ENCODE data around the gene CMKLR1. TPM values are rescaled to one million over a fixed set of nuclear protein-coding genes. Genes with fewer than 3 reads are reported as not detected.

CMKLR1 gene
- total RNA-seq, 1 donor from 2014 or later: not detected

DNA sequence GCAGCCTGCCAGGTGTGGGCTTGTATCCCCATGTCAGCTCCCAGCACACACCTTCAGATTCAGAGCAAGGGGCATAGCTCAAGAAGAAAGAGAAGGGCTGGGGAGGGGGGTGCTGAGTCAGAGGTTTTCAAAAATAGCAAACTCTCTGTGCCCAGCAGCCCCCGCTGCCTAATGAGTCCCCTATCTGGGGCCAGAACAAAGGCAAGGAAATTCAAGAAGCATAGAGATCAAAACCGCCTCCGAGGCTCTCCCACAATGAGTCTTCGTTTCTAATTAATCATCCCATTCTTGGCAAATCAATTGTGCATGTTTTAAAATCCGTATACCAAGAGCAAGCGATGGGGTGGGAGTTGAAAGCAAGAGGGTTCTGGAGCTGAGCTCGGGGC lies 19.5 kb upstream of the CMKLR1 start:
- peaks cover 10% of the 10 kb centered on the region for H3K4me1 ChIP-seq
- H3K27me3 Mint-ChIP-seq (ENCODE audit: insufficient read depth, low read depth): peaks cover 18% of the 10 kb centered on the region
- H2AFZ ChIP-seq (replicated peaks): peak overlapping the region; percentile 72
- peak; percentile 31 for DNase-seq (ENCODE audit: low spot score)
- H3K9me3 ChIP-seq (ENCODE audit: low read depth): no peaks in the 10 kb centered on the region
- no peak overlapping the region for H3K9ac ChIP-seq
- H4K20me1 ChIP-seq (ENCODE audit: low read depth): no peaks in the 10 kb centered on the region
- H3K9me3 Mint-ChIP-seq: no peaks in the 10 kb centered on the region
- no peaks in the 10 kb centered on the region for H3K27me3 ChIP-seq
- H3F3A ChIP-seq (ENCODE audit: low read depth): no peaks in the 10 kb centered on the region
- H3K27ac Mint-ChIP-seq: peak overlapping the region; percentile 83
- H3K4me3 Mint-ChIP-seq: no peak overlapping the region
- no peaks in the 10 kb centered on the region for H3K79me2 ChIP-seq (ENCODE audit: low read depth)
- TF ChIP-seq, protein P1, sequence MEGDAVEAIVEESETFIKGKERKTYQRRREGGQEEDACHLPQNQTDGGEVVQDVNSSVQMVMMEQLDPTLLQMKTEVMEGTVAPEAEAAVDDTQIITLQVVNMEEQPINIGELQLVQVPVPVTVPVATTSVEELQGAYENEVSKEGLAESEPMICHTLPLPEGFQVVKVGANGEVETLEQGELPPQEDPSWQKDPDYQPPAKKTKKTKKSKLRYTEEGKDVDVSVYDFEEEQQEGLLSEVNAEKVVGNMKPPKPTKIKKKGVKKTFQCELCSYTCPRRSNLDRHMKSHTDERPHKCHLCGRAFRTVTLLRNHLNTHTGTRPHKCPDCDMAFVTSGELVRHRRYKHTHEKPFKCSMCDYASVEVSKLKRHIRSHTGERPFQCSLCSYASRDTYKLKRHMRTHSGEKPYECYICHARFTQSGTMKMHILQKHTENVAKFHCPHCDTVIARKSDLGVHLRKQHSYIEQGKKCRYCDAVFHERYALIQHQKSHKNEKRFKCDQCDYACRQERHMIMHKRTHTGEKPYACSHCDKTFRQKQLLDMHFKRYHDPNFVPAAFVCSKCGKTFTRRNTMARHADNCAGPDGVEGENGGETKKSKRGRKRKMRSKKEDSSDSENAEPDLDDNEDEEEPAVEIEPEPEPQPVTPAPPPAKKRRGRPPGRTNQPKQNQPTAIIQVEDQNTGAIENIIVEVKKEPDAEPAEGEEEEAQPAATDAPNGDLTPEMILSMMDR (IDR thresholded peaks at IDR 0.05): no peak
- TF ChIP-seq EZH2 (IDR thresholded peaks at IDR 0.05) (no peak), EZH2phosphoT487 (IDR thresholded peaks at IDR 0.05) (no peak)
- H3K36me3 ChIP-seq: no peaks in the 10 kb centered on the region
- no peaks in the 10 kb centered on the region for H3K36me3 Mint-ChIP-seq
- H3K4me2 ChIP-seq: peak overlapping the region; percentile 53
- H3K4me3 ChIP-seq: no peak overlapping the region
- H3K4me1 Mint-ChIP-seq: peaks cover 33% of the 10 kb centered on the region
- H3K27ac ChIP-seq: no peak overlapping the region

DNA sequence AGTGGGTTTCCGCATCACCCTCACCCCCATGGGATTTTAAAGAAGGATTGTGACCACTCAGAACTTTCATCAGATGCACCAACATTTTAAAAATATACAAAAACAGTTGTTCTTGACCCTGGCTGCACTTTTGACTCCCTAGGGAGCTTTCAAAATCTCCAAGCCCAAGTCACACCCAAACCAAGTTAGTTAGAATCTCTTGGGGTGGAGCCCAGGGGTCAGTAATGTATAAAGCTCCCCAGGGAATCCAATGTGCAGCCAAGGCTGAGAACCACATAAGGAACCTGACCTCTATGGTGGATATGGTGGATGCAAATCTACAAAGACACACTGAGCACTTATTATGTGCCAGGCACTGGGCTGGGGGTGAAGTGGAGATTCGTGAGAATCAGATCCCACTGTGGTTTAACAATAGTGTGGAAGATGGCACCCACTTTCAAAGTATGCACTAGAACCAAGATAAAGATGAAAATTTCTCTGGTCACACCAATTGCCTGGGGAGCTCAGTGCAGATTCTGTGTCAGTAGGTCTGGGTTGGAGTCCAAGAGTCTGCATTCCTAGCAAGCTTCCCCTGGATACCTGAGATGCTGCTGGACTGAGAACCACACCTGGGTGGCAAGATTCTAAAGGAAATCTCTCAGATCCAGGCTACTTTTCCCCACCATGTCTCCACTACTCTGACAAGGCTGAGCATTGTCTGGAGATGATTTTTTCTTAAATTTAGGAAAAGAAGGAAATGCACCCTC lies 18.9 kb upstream of the CMKLR1 start:
- Histone ChIP-seq H4K20me1 (ENCODE audit: low read depth) (no peaks in the 10 kb centered on the region), H3K4me2 (peak overlapping the region; percentile 53), H3K27ac (no peak overlapping the region), H3K27me3 (no peaks in the 10 kb centered on the region), H3K36me3 (no peaks in the 10 kb centered on the region), H3K4me1 (peaks cover 10% of the 10 kb centered on the region), H3K9ac (no peak overlapping the region), H2AFZ (replicated peaks) (peak overlapping the region; percentile 72), H3K4me3 (no peak overlapping the region), H3K9me3 (ENCODE audit: low read depth) (no peaks in the 10 kb centered on the region), H3K79me2 (ENCODE audit: low read depth) (no peaks in the 10 kb centered on the region), H3F3A (ENCODE audit: low read depth) (no peaks in the 10 kb centered on the region)
- H3K9me3 Mint-ChIP-seq: no peaks in the 10 kb centered on the region
- H3K36me3 Mint-ChIP-seq: no peaks in the 10 kb centered on the region
- peak overlapping the region; percentile 68 for H3K27ac Mint-ChIP-seq
- TF ChIP-seq EZH2phosphoT487 (IDR thresholded peaks at IDR 0.05): no peak
- no peak overlapping the region for H3K4me3 Mint-ChIP-seq
- H3K4me1 Mint-ChIP-seq: peaks cover 33% of the 10 kb centered on the region
- no peak for DNase-seq (ENCODE audit: low spot score)
- peaks cover 16% of the 10 kb centered on the region for H3K27me3 Mint-ChIP-seq (ENCODE audit: insufficient read depth, low read depth)

DNA sequence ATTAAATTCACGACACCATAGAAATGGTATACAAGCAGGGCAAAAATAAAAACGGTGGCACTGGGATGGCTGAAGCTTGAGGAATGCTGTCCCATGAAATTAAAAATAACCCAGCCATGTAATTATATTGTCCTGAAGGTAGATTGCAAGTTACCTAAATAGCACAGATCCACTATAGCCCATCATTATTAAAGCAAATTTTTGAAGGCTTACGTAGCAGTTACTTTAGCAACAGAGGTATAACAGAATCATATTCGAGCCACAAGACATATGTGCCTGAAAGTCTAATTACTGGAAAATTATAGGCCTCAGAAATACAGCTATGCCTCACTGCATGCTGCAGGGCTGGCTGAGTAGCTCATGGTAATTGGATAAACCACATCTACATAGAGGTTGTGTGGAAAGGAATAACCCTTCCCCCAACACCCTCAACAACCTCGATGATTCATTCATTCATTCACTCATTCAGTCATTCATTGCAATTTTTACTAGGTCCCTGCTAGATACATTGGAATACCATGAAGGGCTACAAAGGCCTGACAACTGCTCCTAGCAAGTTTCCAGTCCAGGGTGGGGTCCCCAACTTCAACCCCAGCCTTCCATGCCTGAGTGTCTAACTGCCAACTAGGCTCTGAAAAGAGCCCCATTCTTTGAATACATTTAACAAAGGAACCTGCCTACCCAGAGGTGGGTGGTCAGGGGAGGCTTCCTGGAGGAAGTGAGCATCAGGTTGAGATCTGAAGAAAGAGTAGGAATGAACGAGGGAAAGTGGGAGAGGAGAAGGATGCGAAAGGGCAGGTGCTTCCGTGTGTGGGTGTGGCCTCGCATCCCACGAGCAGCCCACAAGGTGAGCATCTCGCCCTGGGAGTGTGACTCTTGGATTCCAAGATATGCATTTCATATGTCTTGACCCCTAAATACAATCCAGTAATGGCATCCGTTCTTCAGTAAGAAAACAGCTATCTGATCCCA lies 18.0 kb upstream of the CMKLR1 start:
- Mint-ChIP-seq H3K27me3 (ENCODE audit: insufficient read depth, low read depth) (peaks cover 15% of the 10 kb centered on the region), H3K27ac (no peak overlapping the region), H3K4me1 (peaks cover 33% of the 10 kb centered on the region), H3K9me3 (no peaks in the 10 kb centered on the region), H3K36me3 (no peaks in the 10 kb centered on the region), H3K4me3 (no peak overlapping the region)
- Histone ChIP-seq H3K9me3 (ENCODE audit: low read depth) (no peaks in the 10 kb centered on the region), H3K4me2 (no peak overlapping the region), H3K4me1 (peaks cover 10% of the 10 kb centered on the region), H3K4me3 (no peak overlapping the region), H4K20me1 (ENCODE audit: low read depth) (no peaks in the 10 kb centered on the region), H2AFZ (replicated peaks) (no peak overlapping the region), H3K27me3 (no peaks in the 10 kb centered on the region), H3K36me3 (no peaks in the 10 kb centered on the region), H3K27ac (no peak overlapping the region), H3K79me2 (ENCODE audit: low read depth) (no peaks in the 10 kb centered on the region), H3F3A (ENCODE audit: low read depth) (no peaks in the 10 kb centered on the region), H3K9ac (no peak overlapping the region)
- no peak for DNase-seq (ENCODE audit: low spot score)
- TF ChIP-seq EZH2phosphoT487 (IDR thresholded peaks at IDR 0.05): no peak
- TF ChIP-seq, protein P1 (IDR thresholded peaks at IDR 0.05): no peak
- TF ChIP-seq EZH2 (IDR thresholded peaks at IDR 0.05): no peak

Data from neural progenitor cell (in vitro differentiated cells).